Liver (tissue), 9 donors: ENCODE results near the gene RAB44. TPM values are rescaled to one million over a fixed set of nuclear protein-coding genes. Genes with fewer than 3 reads are reported as not detected.

Experiments
- DNase-seq: peaks from one replicate; pipeline ENCODE4 v3.0.0-alpha.2; 2017; ENCODE audit warnings: low spot score
- H3K27ac ChIP-seq, 2 donors: one replicate each; pipeline ENCODE4 v1.7.0; 2013; ENCODE audit warnings: inconsistent platforms in 2 of 2, low read length in 2 of 2, control low read depth in 1 of 2, low read depth in 1 of 2, mild to moderate bottlenecking in 1 of 2
- H3K27me3 ChIP-seq, 4 donors: one replicate each; pipeline versions ENCODE4 v1.6.1 to v1.7.0; 2013; ENCODE audit warnings: low read length in 3 of 4, inconsistent platforms in 1 of 4, mild to moderate bottlenecking in 1 of 4, moderate library complexity in 1 of 4; ENCODE audit not compliant: control insufficient read depth in 4 of 4, insufficient read depth in 4 of 4
- H3K36me3 ChIP-seq, 4 donors: one replicate each; pipeline versions ENCODE4 v1.6.1 to v1.7.0; 2013; ENCODE audit warnings: low read length in 3 of 4, mild to moderate bottlenecking in 3 of 4, low read depth in 1 of 4, moderate library complexity in 1 of 4; ENCODE audit not compliant: control insufficient read depth in 4 of 4, insufficient read depth in 3 of 4
- H3K4me1 ChIP-seq, 4 donors: one replicate each; pipeline versions ENCODE4 v1.6.1 to v1.7.0; 2013; ENCODE audit warnings: low read length in 3 of 4, mild to moderate bottlenecking in 3 of 4, moderate library complexity in 1 of 4; ENCODE audit not compliant: control insufficient read depth in 4 of 4, insufficient read depth in 4 of 4
- H3K4me3 ChIP-seq, 3 donors: one replicate each; pipeline versions ENCODE4 v1.6.1 to v1.7.0; 2013; ENCODE audit warnings: low read length in 3 of 3, control low read depth in 1 of 3, low read depth in 1 of 3, mild to moderate bottlenecking in 1 of 3
- H3K9ac ChIP-seq, 2 donors: one replicate each; pipeline ENCODE4 v1.7.0; 2013; ENCODE audit warnings: low read length in 2 of 2, mild to moderate bottlenecking in 2 of 2, moderate library complexity in 2 of 2, control low read depth in 1 of 2, low read depth in 1 of 2
- H3K9me3 ChIP-seq, 4 donors: one replicate each; pipeline versions ENCODE4 v1.6.1 to v1.7.0; 2013; ENCODE audit warnings: low read length in 3 of 4; ENCODE audit not compliant: control insufficient read depth in 4 of 4
- ATF3 ChIP-seq: IDR thresholded peaks from 2 replicates; pipeline ENCODE4 v1.6.1; 2016; ENCODE audit warnings: antibody characterized with exemption
- CTCF ChIP-seq: fragments of 150-350 bp; IDR thresholded peaks from 2 replicates; pipeline ENCODE4 v1.5.1; 2017; ENCODE audit warnings: improper control_type of control experiment, low read depth, low read length; ENCODE audit not compliant: missing input control
- EGR1 ChIP-seq, 2 donors: IDR thresholded peaks; 2 replicates each; pipeline ENCODE4 v1.6.1; 2016 to 2018; ENCODE audit warnings: antibody characterized with exemption in 2 of 2, low read depth in 2 of 2
- FOXA1 ChIP-seq: IDR thresholded peaks from 2 replicates; pipeline ENCODE4 v1.6.1; 2016; ENCODE audit warnings: antibody characterized with exemption
- FOXA2 ChIP-seq: IDR thresholded peaks from 2 replicates; pipeline ENCODE4 v1.6.1; 2016; ENCODE audit warnings: antibody characterized with exemption
- GABPA ChIP-seq, 2 donors: IDR thresholded peaks in 1 of 2; conservative IDR thresholded peaks in 1 of 2; 2 replicates each; pipeline ENCODE4 v1.6.1; 2016; ENCODE audit warnings: antibody characterized with exemption in 2 of 2, mild to moderate bottlenecking in 1 of 2, moderate library complexity in 1 of 2
- HNF4A ChIP-seq, 2 donors: conservative IDR thresholded peaks; 2 replicates each; pipeline ENCODE4 v1.6.1; 2016; ENCODE audit warnings: antibody characterized with exemption in 2 of 2, mild to moderate bottlenecking in 2 of 2
- HNF4G ChIP-seq: IDR thresholded peaks from 2 replicates; pipeline ENCODE4 v1.6.1; 2016; ENCODE audit warnings: antibody characterized with exemption
- JUND ChIP-seq, 2 donors: IDR thresholded peaks; 2 replicates each; pipeline ENCODE4 v1.6.1; 2016; ENCODE audit warnings: antibody characterized with exemption in 2 of 2
- MAX ChIP-seq: IDR thresholded peaks from 2 replicates; pipeline ENCODE4 v1.6.1; 2016; ENCODE audit warnings: antibody characterized with exemption
- NR2F2 ChIP-seq: IDR thresholded peaks from 2 replicates; pipeline ENCODE4 v1.6.1; 2016; ENCODE audit warnings: antibody characterized with exemption
- REST ChIP-seq: IDR thresholded peaks from 2 replicates; pipeline ENCODE4 v1.6.1; 2016; ENCODE audit warnings: antibody characterized with exemption, mild to moderate bottlenecking
- RXRA ChIP-seq, 2 donors: IDR thresholded peaks; 2 replicates each; pipeline ENCODE4 v1.6.1; 2017 to 2018; ENCODE audit warnings: antibody characterized with exemption in 2 of 2, mild to moderate bottlenecking in 1 of 2
- SP1 ChIP-seq: IDR thresholded peaks from 2 replicates; pipeline ENCODE4 v1.6.1; 2018; ENCODE audit warnings: antibody characterized with exemption, mild to moderate bottlenecking
- TAF1 ChIP-seq: conservative IDR thresholded peaks from 2 replicates; pipeline ENCODE4 v1.6.1; 2016; ENCODE audit warnings: antibody characterized with exemption, mild to moderate bottlenecking
- WGBS: extraction: QIAGEN DNeasy Blood & Tissue Kit; methylation state at CpG from one replicate; pipeline ENCODE4 v1.1.7; 2013; 5-methylcytosine and 5-hydroxymethylcytosine counted together
- polyA plus RNA-seq, 2 donors: library from polyadenylated mRNA; stranded (reverse) in 1 of 2; unstranded in 1 of 2; fragments of 200-250 nt in 1 of 2; fragments of >200 nt in 1 of 2; fragmentation: Nextera tagmentation in 1 of 2; extraction: Ambion mirVana in 1 of 2; gene quantifications; one replicate each; pipeline versions ENCODE4 v1.2.1 to v1.2.3, GENCODE V29; 2013 to 2015
- total RNA-seq, 2 donors: library from RNA; depleted of rRNA; stranded (reverse); fragments of >200 nt; gene quantifications; one replicate each; pipeline ENCODE4 v1.2.3, GENCODE V29; 2014
- TF ChIP-seq, protein P1 (sequence below): IDR thresholded peaks from 2 replicates; pipeline ENCODE4 v1.6.1; 2016; ENCODE audit warnings: antibody characterized with exemption
- donor health status: healthy.
- donor health status: healthy.
- donor health status: healthy.
- donor health status: healthy.
- donor health status: healthy.

Gene RAB44
- total and polyA plus RNA-seq, 4 donors, result 0.02 to 1.3 (median 0.08) TPM; not detected in 1

DNA sequence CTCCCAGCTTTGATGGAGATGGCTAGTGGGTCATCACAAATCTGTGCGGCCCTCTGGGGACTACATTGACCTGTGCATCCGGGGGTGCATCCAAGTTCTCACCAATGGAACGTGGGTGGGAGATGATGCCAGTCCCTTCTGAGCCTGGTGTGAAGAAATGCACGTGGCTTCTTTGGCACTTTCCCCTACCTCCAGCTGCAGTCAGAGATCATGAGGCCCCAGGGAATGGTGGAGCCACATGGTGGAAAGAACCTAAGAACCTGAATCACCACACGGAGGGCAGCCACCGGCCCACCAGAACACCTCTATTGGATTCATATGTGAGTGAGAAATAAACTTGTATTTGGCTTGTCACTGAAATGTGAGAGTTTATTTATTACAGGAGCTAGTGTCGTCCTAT lies 29.0 kb upstream of the RAB44 start:
- DNase-seq, result no peak
- no peak for TF ChIP-seq MAX
- no peak for TF ChIP-seq FOXA1
- no peaks in the 10 kb centered on the region for H3K27me3 ChIP-seq
- H3K9me3 ChIP-seq, result no peaks in the 10 kb centered on the region
- no peak overlapping the region for H3K27ac ChIP-seq
- 92% methylated on average over 7 of the region's 7 CpGs for WGBS
- H3K9ac ChIP-seq, result no peak overlapping the region
- H3K4me3 ChIP-seq, result no peak overlapping the region
- H3K4me1 ChIP-seq, result peaks cover 0 to 4% (median 2%) of the 10 kb centered on the region in 4 donors
- H3K36me3 ChIP-seq, result no peaks in the 10 kb centered on the region

DNA sequence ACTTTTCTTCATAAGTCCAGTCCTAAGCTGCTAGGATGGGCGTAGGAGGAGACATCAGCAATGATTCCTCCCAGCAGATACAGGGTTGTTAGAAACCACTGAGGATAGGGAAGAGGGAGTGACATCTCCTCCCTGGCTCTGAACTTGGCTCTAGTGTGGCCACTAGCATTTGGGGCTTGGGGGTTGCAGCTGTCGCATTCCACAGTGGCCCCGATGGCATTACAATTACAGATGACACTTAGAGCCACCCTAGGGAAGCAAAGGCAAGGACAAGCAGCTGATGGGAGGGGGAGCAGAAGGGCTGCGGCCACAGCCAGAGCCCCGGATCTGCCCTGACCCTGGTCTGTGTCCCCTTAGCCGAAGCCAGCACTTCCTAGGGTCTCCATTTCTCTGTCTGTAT lies 28.6 kb upstream of the RAB44 start:
- Histone ChIP-seq H3K9ac (no peak overlapping the region), H3K4me3 (no peak overlapping the region), H3K27ac (no peak overlapping the region), H3K27me3 (no peaks in the 10 kb centered on the region), H3K4me1 (peaks cover 0 to 4% (median 2%) of the 10 kb centered on the region in 4 donors), H3K9me3 (no peaks in the 10 kb centered on the region), H3K36me3 (no peaks in the 10 kb centered on the region)
- no peak for DNase-seq
- TF ChIP-seq REST, result no peak
- TF ChIP-seq FOXA1, result no peak
- no peak for TF ChIP-seq HNF4G
- no peak for TF ChIP-seq RXRA (IDR thresholded peaks at IDR 0.05)
- TF ChIP-seq HNF4A (conservative IDR thresholded peaks at IDR 0.05), result no peak
- TF ChIP-seq CTCF, result no peak
- TF ChIP-seq GABPA (IDR thresholded peaks at IDR 0.05 in 1 of 2, conservative IDR thresholded peaks at IDR 0.05 in 1 of 2), result no peak
- no peak for TF ChIP-seq TAF1
- no peak for TF ChIP-seq ATF3
- WGBS, result 98% methylated on average over 6 of the region's 6 CpGs

DNA sequence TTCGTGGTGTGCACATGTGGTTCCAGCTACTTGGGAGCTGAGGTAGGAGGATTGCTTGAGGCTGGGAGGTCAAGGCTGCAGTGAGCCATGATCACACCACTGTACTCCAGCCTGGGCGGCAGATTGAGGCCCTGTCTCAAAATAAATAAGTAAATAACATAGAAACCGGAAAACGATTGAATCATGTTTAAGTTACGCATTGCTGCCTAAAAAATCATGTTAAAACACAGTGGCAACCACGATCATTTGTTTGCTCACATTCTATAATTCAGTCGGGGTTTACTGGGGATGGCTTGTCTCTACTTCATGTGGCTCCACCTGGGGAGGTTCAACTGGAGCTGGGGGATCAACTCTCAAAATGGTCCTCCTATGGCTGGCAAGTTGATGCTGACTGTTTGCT lies 27.4 kb upstream of the RAB44 start:
- 97% methylated on average over 7 of the region's 7 CpGs for WGBS
- Histone ChIP-seq H3K4me1 (peaks cover 0 to 4% (median 2%) of the 10 kb centered on the region in 4 donors), H3K9me3 (no peaks in the 10 kb centered on the region), H3K36me3 (no peaks in the 10 kb centered on the region), H3K4me3 (no peak overlapping the region), H3K9ac (no peak overlapping the region), H3K27me3 (no peaks in the 10 kb centered on the region), H3K27ac (no peak overlapping the region)
- no peak for DNase-seq
- no peak for TF ChIP-seq TAF1
- TF ChIP-seq HNF4G, result no peak
- TF ChIP-seq FOXA2, result no peak
- TF ChIP-seq SP1, result no peak
- TF ChIP-seq, protein P1, sequence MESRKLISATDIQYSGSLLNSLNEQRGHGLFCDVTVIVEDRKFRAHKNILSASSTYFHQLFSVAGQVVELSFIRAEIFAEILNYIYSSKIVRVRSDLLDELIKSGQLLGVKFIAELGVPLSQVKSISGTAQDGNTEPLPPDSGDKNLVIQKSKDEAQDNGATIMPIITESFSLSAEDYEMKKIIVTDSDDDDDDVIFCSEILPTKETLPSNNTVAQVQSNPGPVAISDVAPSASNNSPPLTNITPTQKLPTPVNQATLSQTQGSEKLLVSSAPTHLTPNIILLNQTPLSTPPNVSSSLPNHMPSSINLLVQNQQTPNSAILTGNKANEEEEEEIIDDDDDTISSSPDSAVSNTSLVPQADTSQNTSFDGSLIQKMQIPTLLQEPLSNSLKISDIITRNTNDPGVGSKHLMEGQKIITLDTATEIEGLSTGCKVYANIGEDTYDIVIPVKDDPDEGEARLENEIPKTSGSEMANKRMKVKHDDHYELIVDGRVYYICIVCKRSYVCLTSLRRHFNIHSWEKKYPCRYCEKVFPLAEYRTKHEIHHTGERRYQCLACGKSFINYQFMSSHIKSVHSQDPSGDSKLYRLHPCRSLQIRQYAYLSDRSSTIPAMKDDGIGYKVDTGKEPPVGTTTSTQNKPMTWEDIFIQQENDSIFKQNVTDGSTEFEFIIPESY, result no peak
- TF ChIP-seq GABPA (IDR thresholded peaks at IDR 0.05 in 1 of 2, conservative IDR thresholded peaks at IDR 0.05 in 1 of 2), result no peak
- no peak for TF ChIP-seq NR2F2
- no peak for TF ChIP-seq ATF3
- no peak for TF ChIP-seq REST
- no peak for TF ChIP-seq HNF4A (conservative IDR thresholded peaks at IDR 0.05)
- TF ChIP-seq RXRA (IDR thresholded peaks at IDR 0.05), result no peak
- TF ChIP-seq EGR1 (IDR thresholded peaks at IDR 0.05; ENCODE audit: low read depth in 2 of 2), result no peak
- TF ChIP-seq JUND (IDR thresholded peaks at IDR 0.05), result no peak
- TF ChIP-seq FOXA1, result no peak
